Osteoblast (primary cell): ENCODE results near the gene RHOD. TPM values are rescaled to one million over a fixed set of nuclear protein-coding genes. Genes with fewer than 3 reads are reported as not detected.

Experiments
- DNase-seq: peaks from one replicate; pipeline ENCODE4 v3.0.0; 2011; ENCODE audit warnings: low spot score, mixed read lengths; ENCODE audit not compliant: insufficient read length; ENCODE audit errors: missing footprints
- H2AFZ ChIP-seq: 2 replicates; pipeline ENCODE4 v1.6.0; 2011; ENCODE audit warnings: mild to moderate bottlenecking, low read length
- H3K27ac ChIP-seq: 2 replicates; pipeline ENCODE4 v1.5.1; 2011; ENCODE audit warnings: mild to moderate bottlenecking, low read depth, low read length, moderate library complexity
- H3K27me3 ChIP-seq: 2 replicates; pipeline ENCODE4 v1.6.0; 2012; ENCODE audit warnings: mild to moderate bottlenecking, control low read depth, inconsistent platforms, low read length, moderate library complexity; ENCODE audit not compliant: insufficient read depth
- H3K36me3 ChIP-seq: 2 replicates; pipeline ENCODE4 v1.5.1; 2011; ENCODE audit warnings: mild to moderate bottlenecking, low read length, control low read depth, moderate library complexity; ENCODE audit not compliant: insufficient read depth
- H3K4me1 ChIP-seq: 2 replicates; pipeline ENCODE4 v1.5.1; 2011; ENCODE audit warnings: mild to moderate bottlenecking, low read length, control low read depth, moderate library complexity; ENCODE audit not compliant: insufficient read depth
- H3K4me2 ChIP-seq: 2 replicates; pipeline ENCODE4 v1.6.0; 2011; ENCODE audit warnings: mild to moderate bottlenecking, low read length; ENCODE audit not compliant: insufficient read depth
- H3K4me3 ChIP-seq: fragments of 200-600 bp; sonication (generic); 3 replicates; pipeline ENCODE4 v1.5.1; 2012; ENCODE audit warnings: mild to moderate bottlenecking, low read length, inconsistent platforms; ENCODE audit not compliant: insufficient read depth
- H3K79me2 ChIP-seq: 2 replicates; pipeline ENCODE4 v1.6.0; 2012; ENCODE audit warnings: mild to moderate bottlenecking, low read length, control low read depth, inconsistent platforms; ENCODE audit not compliant: insufficient read depth
- H3K9me3 ChIP-seq: 2 replicates; pipeline ENCODE4 v1.5.1; 2011; ENCODE audit warnings: low read depth, low read length, control low read depth
- H4K20me1 ChIP-seq: 2 replicates; pipeline ENCODE4 v1.6.0; 2012; ENCODE audit warnings: mild to moderate bottlenecking, low read length, control low read depth; ENCODE audit not compliant: insufficient read depth
- CTCF ChIP-seq: IDR thresholded peaks from 2 replicates; pipeline ENCODE4 v1.5.1; 2011; ENCODE audit warnings: mild to moderate bottlenecking, low read depth, low read length, moderate library complexity; ENCODE audit errors: extremely low read depth
- total RNA-seq: library from RNA; depleted of rRNA; stranded (reverse); fragments of >200 nt; gene quantifications from 2 replicates; pipeline ENCODE4 v1.2.3, GENCODE V29; 2012

The RHOD gene
- total RNA-seq, 1 donor, result 27.5 TPM

DNA sequence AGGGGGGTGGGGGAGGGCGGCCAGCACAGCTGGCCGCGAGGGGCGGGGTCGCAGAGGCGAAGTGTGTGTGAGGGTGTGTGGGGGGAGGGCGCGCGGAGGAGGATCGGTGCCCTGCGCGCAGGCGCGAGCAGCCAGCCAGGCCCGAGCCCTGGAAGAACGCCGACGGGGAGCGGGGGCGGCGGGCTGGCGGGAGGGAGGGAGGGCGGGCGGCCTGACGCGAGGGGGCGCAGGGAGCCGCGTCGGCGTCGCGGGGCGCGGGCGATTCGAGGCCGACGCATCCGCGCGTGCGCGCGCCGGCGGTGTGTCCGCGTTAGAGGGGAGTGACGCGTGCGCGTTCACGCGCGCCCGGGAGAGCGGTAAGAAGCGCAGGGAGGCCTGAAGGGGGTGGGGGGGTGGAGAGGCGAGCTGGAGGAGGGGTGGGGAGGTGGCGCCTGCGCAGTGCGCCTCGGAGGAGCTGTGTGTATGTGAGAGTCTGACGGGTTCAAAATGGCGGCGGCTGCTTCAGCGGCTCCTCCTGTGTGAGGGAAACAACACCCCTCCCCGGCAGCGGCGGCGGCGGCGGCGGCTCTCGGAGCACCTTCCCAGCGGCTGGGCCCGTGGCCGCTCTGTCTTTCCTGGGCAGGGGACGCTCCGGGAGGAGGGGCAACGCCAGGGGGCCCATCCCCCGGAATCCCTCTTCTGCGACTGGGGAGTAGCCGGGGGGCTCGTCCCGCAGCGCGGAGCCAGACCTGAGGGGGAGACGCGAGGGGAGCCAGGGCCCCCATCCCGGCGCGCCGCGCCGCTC lies 62.3 kb downstream of the RHOD start, which contains the start of gene KDM2A:
Gene KDM2A (plus strand): TSS at position 463 of the 784 bp plus-strand sequence. CDS start 2,054 bp downstream, outside the sequence.
- Histone ChIP-seq H3K4me1 (peaks cover 23% of the 10 kb centered on the region), H3K27ac (peak within 1 kb of the TSS; percentile 73), H3K79me2 (peaks cover 48% of the 10 kb centered on the region), H3K4me3 (peak within 1 kb of the TSS; percentile 93), H4K20me1 (peaks cover 39% of the 10 kb centered on the region), H3K4me2 (peak within 1 kb of the TSS; percentile 84), H3K9me3 (no peaks in the 10 kb centered on the region), H3K27me3 (no peaks in the 10 kb centered on the region), H3K36me3 (peaks cover 12% of the 10 kb centered on the region), H2AFZ (peak within 1 kb of the TSS; percentile 76)
- peak; percentile 100 for DNase-seq
- no peak for TF ChIP-seq CTCF

DNA sequence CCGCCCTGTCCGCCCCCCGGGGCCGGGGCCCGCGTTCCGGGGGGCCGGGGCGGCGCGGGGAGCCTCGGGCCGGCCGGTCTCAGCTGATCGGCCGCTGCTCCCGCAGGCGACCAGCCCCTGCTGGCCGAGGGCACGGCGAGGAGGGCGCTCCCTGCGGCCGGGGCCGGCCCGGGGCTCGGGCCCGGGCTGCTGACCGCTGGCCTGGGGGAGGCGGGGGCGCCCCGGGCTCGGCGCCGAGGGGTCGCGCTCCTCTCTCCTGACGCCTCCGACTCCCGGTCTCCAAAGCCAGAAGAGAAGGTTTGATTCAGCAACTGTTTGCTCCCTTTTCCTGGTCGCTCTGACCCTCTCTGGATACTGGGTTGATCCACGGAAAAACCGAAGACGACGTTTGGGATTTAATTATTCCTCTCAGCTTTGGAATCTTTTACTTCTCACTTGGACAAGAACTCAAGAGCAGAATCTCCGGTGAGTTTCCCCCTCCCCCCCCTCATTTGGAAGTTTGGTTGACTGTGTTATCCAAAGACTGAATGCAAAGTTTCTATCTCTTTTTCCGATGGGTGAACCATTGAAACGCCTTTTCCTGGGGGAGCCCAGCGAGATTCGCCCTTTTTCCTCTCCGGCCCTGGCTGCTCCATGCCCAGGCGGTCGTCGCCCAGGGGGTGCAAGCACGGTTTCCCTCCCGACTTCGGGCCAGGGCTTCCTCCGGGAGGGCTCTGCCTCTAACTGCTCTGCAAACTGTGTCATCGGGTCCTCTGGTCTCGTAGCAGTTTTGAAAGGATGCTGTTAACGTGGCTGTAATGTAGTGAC lies 63.1 kb downstream of the RHOD start:
- Histone ChIP-seq H3K4me2 (peak overlapping the region; percentile 84), H3K79me2 (peaks cover 56% of the 10 kb centered on the region), H3K4me3 (peak overlapping the region; percentile 93), H3K9me3 (no peaks in the 10 kb centered on the region), H3K4me1 (peaks cover 23% of the 10 kb centered on the region), H3K36me3 (peaks cover 12% of the 10 kb centered on the region), H3K27me3 (no peaks in the 10 kb centered on the region), H2AFZ (no peak overlapping the region), H4K20me1 (peaks cover 39% of the 10 kb centered on the region), H3K27ac (peak overlapping the region; percentile 73)
- no peak for TF ChIP-seq CTCF
- DNase-seq, result peak; percentile 89

DNA sequence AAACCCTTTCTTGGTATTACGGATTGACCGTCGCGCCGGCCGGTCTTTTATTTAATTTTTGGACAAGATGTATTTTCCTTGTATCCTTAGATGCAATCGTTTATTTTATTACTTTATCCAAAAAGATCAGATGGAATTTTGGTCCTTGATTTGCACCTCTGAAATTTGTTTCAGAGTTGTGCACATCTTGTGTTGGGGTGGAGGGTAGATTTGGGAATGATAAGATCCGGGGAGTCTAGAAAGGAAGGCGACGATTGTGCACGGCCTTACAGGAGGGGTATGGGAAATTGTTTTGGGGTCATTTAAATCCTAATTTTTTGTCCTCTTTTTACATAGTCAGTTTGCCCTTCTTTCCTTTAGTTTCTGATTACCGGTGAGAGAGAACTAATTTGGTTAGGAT lies 63.8 kb downstream of the RHOD start:
- H4K20me1 ChIP-seq, result peaks cover 42% of the 10 kb centered on the region
- H3K4me2 ChIP-seq, result peak overlapping the region; percentile 84
- H3K79me2 ChIP-seq, result peaks cover 62% of the 10 kb centered on the region
- no peak overlapping the region for H2AFZ ChIP-seq
- H3K27me3 ChIP-seq, result no peaks in the 10 kb centered on the region
- H3K27ac ChIP-seq, result peak overlapping the region; percentile 73
- H3K4me1 ChIP-seq, result peaks cover 23% of the 10 kb centered on the region
- DNase-seq, result no peak
- H3K9me3 ChIP-seq, result no peaks in the 10 kb centered on the region
- TF ChIP-seq CTCF, result no peak
- peaks cover 12% of the 10 kb centered on the region for H3K36me3 ChIP-seq
- H3K4me3 ChIP-seq, result peak overlapping the region; percentile 93
